ENCODE results near the gene CD180.
"Not testable (repeated sequence)": the region's sequence is repeated elsewhere in the genome, so short reads cannot be mapped to it uniquely, and the experiment has no call there.

CD180 gene

GRCh38 chr5:67176936-67177335 lies 19.7 kb downstream of the CD180 start:
- no peak overlapping the region for H3K4me3 ChIP-seq (ENCODE audit: low read depth, low read length, poor library complexity, severe bottlenecking)
- H3K4me2 ChIP-seq (ENCODE audit: low read length), result no peak overlapping the region
- no peak overlapping the region for H3K27ac ChIP-seq (ENCODE audit: low read depth, low read length, poor library complexity, severe bottlenecking)
- no peaks in the 10 kb centered on the region for H3K79me2 ChIP-seq (ENCODE audit: insufficient read depth, low read length)
- H3K9ac ChIP-seq (ENCODE audit: low read length), result no peak overlapping the region
- peaks cover 48% of the 10 kb centered on the region for H3K36me3 ChIP-seq (ENCODE audit: insufficient read depth, low read length)
- no peaks in the 10 kb centered on the region for H4K20me1 ChIP-seq (ENCODE audit: insufficient read depth, low read length)
- no peaks in the 10 kb centered on the region for H3K27me3 ChIP-seq (ENCODE audit: insufficient read depth, low read length)
- H3F3A ChIP-seq (ENCODE audit: insufficient read depth, low read length), result no peaks in the 10 kb centered on the region
- H2AFZ ChIP-seq (ENCODE audit: low read length), result no peak overlapping the region
- H3K9me2 ChIP-seq (ENCODE audit: low read depth, low read length), result no peaks in the 10 kb centered on the region
- H3K4me1 ChIP-seq (ENCODE audit: insufficient read depth, low read length, severe bottlenecking), result no peaks in the 10 kb centered on the region
- H3K9me3 ChIP-seq (ENCODE audit: low read length), result peaks cover 13% of the 10 kb centered on the region
- TF ChIP-seq CTCF (IDR thresholded peaks at IDR 0.05; ENCODE audit: low read length) (no peak), EZH2 (IDR thresholded peaks at IDR 0.05; ENCODE audit: borderline replicate concordance, low read length) (no peak)

GRCh38 chr5:67173959-67174358 lies 22.6 kb downstream of the CD180 start:
- TF ChIP-seq EZH2 (IDR thresholded peaks at IDR 0.05; ENCODE audit: borderline replicate concordance, low read length) (no peak), CTCF (IDR thresholded peaks at IDR 0.05; ENCODE audit: low read length) (no peak)

GRCh38 chr5:67173351-67173750 lies 23.2 kb downstream of the CD180 start:
- H3K27ac ChIP-seq (ENCODE audit: low read depth, low read length, poor library complexity, severe bottlenecking); H3K9me3 ChIP-seq (ENCODE audit: low read length); H3K4me3 ChIP-seq (ENCODE audit: low read depth, low read length, poor library complexity, severe bottlenecking); H4K20me1 ChIP-seq (ENCODE audit: insufficient read depth, low read length); H2AFZ ChIP-seq (ENCODE audit: low read length); H3K4me1 ChIP-seq (ENCODE audit: insufficient read depth, low read length, severe bottlenecking); H3K9me2 ChIP-seq (ENCODE audit: low read depth, low read length); H3K4me2 ChIP-seq (ENCODE audit: low read length); H3K79me2 ChIP-seq (ENCODE audit: insufficient read depth, low read length); H3F3A ChIP-seq (ENCODE audit: insufficient read depth, low read length); H3K27me3 ChIP-seq (ENCODE audit: insufficient read depth, low read length); H3K9ac ChIP-seq (ENCODE audit: low read length): not testable (repeated sequence)
- peaks cover 14% of the 10 kb centered on the region for H3K36me3 ChIP-seq (ENCODE audit: insufficient read depth, low read length)

More at GRCh38 chr5:67173959-67174358, 22.6 kb downstream of the CD180 start:
- H4K20me1 ChIP-seq (ENCODE audit: insufficient read depth, low read length), result no peaks in the 10 kb centered on the region
- H3K9me2 ChIP-seq (ENCODE audit: low read depth, low read length), result no peaks in the 10 kb centered on the region
- no peaks in the 10 kb centered on the region for H3K4me1 ChIP-seq (ENCODE audit: insufficient read depth, low read length, severe bottlenecking)
- H3F3A ChIP-seq (ENCODE audit: insufficient read depth, low read length), result no peaks in the 10 kb centered on the region
- no peak overlapping the region for H3K27ac ChIP-seq (ENCODE audit: low read depth, low read length, poor library complexity, severe bottlenecking)
- no peak overlapping the region for H3K4me2 ChIP-seq (ENCODE audit: low read length)
- no peaks in the 10 kb centered on the region for H3K27me3 ChIP-seq (ENCODE audit: insufficient read depth, low read length)
- no peaks in the 10 kb centered on the region for H3K79me2 ChIP-seq (ENCODE audit: insufficient read depth, low read length)
- H3K36me3 ChIP-seq (ENCODE audit: insufficient read depth, low read length), result peaks cover 20% of the 10 kb centered on the region
- no peak overlapping the region for H3K9ac ChIP-seq (ENCODE audit: low read length)
- no peak overlapping the region for H2AFZ ChIP-seq (ENCODE audit: low read length)
- H3K9me3 ChIP-seq (ENCODE audit: low read length), result peaks cover 13% of the 10 kb centered on the region
- no peak overlapping the region for H3K4me3 ChIP-seq (ENCODE audit: low read depth, low read length, poor library complexity, severe bottlenecking)

- TF ChIP-seq EZH2 (IDR thresholded peaks at IDR 0.05; ENCODE audit: borderline replicate concordance, low read length) (no peak), CTCF (IDR thresholded peaks at IDR 0.05; ENCODE audit: low read length) (no peak)
- no peaks in the 10 kb centered on the region for H3K9me2 ChIP-seq (ENCODE audit: low read depth, low read length)
- H4K20me1 ChIP-seq (ENCODE audit: insufficient read depth, low read length), result no peaks in the 10 kb centered on the region
- H3K27ac ChIP-seq (ENCODE audit: low read depth, low read length, poor library complexity, severe bottlenecking), result no peak overlapping the region
- no peak overlapping the region for H3K4me3 ChIP-seq (ENCODE audit: low read depth, low read length, poor library complexity, severe bottlenecking)
- H3K36me3 ChIP-seq (ENCODE audit: insufficient read depth, low read length), result no peaks in the 10 kb centered on the region
- no peak overlapping the region for H3K9ac ChIP-seq (ENCODE audit: low read length)
- peaks cover 27% of the 10 kb centered on the region for H3K4me1 ChIP-seq (ENCODE audit: insufficient read depth, low read length, severe bottlenecking)
- no peaks in the 10 kb centered on the region for H3K79me2 ChIP-seq (ENCODE audit: insufficient read depth, low read length)
- H3K9me3 ChIP-seq (ENCODE audit: low read length), result no peaks in the 10 kb centered on the region
- no peaks in the 10 kb centered on the region for H3F3A ChIP-seq (ENCODE audit: insufficient read depth, low read length)
- no peak overlapping the region for H3K4me2 ChIP-seq (ENCODE audit: low read length)
- H3K27me3 ChIP-seq (ENCODE audit: insufficient read depth, low read length), result no peaks in the 10 kb centered on the region
- H2AFZ ChIP-seq (ENCODE audit: low read length), result no peak overlapping the region
Measured at GRCh38 chr5:67170767-67171166, 25.8 kb downstream of the CD180 start.
